CD14-positive monocyte (primary cell): Measurements from ENCODE around the gene RUFY1. TPM values are rescaled to one million over a fixed set of nuclear protein-coding genes. Genes with fewer than 3 reads are reported as not detected.
A peak's percentile ranks its signal among the peaks of the same experiment; 100 is the strongest.
"Not testable (repeated sequence)": the region's sequence is repeated elsewhere in the genome, so short reads cannot be mapped to it uniquely, and the experiment has no call there.

Experiments used
- DNase-seq, 3 donors: peaks; one replicate each; pipeline ENCODE4 v3.0.0-alpha.2; 2011 to 2022
- H2AFZ ChIP-seq: 2 replicates; pipeline ENCODE4 v1.6.0; 2012; ENCODE audit warnings: mild to moderate bottlenecking, low read depth, low read length, inconsistent platforms; ENCODE audit not compliant: insufficient read depth, poor library complexity, severe bottlenecking
- H3K27ac ChIP-seq, 2 donors: 1 replicate in 1 of 2; 2 replicates in 1 of 2; pipeline ENCODE4 v1.5.1; 2012 to 2013; ENCODE audit warnings: low read length in 2 of 2, control low read depth in 1 of 2, inconsistent platforms in 1 of 2, low read depth in 1 of 2, mild to moderate bottlenecking in 1 of 2
- H3K27me3 ChIP-seq, 2 donors: one replicate each; pipeline versions ENCODE4 v1.6.0 to v1.6.1; 2011 to 2013; ENCODE audit warnings: low read length in 2 of 2; ENCODE audit not compliant: control insufficient read depth in 2 of 2, insufficient read depth in 2 of 2
- H3K36me3 ChIP-seq, 2 donors: replicated peaks in 1 of 2; 1 replicate in 1 of 2; 2 replicates in 1 of 2; pipeline versions ENCODE4 v1.5.1 to v1.6.1; 2012 to 2013; ENCODE audit warnings: low read length in 2 of 2, control low read depth in 1 of 2, inconsistent platforms in 1 of 2, mild to moderate bottlenecking in 1 of 2; ENCODE audit not compliant: insufficient read depth in 2 of 2, control insufficient read depth in 1 of 2
- H3K4me1 ChIP-seq, 2 donors: 1 replicate in 1 of 2; 2 replicates in 1 of 2; pipeline versions ENCODE4 v1.5.1 to v1.6.1; 2012 to 2013; ENCODE audit warnings: low read length in 2 of 2, control low read depth in 1 of 2, inconsistent platforms in 1 of 2, mild to moderate bottlenecking in 1 of 2, moderate library complexity in 1 of 2; ENCODE audit not compliant: insufficient read depth in 2 of 2, control insufficient read depth in 1 of 2
- H3K4me2 ChIP-seq: replicated peaks from 2 replicates; pipeline ENCODE3; 2012; ENCODE audit warnings: low read length, moderate library complexity, mild to moderate bottlenecking; ENCODE audit not compliant: poor library complexity, severe bottlenecking; ENCODE audit errors: extremely low read depth
- H3K4me3 ChIP-seq, 3 experiments: fragments of 200-600 bp in 1 of 3; sonication (generic) in 1 of 3; replicated peaks in 1 of 3; 1 replicate in 2 of 3; 2 replicates in 1 of 3; pipeline ENCODE4 v1.5.1; 2011 to 2013; ENCODE audit warnings: low read length in 3 of 3, mild to moderate bottlenecking in 3 of 3, control low read depth in 2 of 3, low read depth in 2 of 3, inconsistent platforms in 1 of 3, moderate library complexity in 1 of 3
- H3K79me2 ChIP-seq: 2 replicates; pipeline ENCODE4 v1.6.0; 2012; ENCODE audit warnings: mild to moderate bottlenecking, control low read depth, inconsistent platforms, low read length, moderate library complexity; ENCODE audit not compliant: insufficient read depth
- H3K9ac ChIP-seq: 2 replicates; pipeline ENCODE4 v1.6.0; 2017; ENCODE audit warnings: low read length, mild to moderate bottlenecking; ENCODE audit not compliant: insufficient read depth, poor library complexity, severe bottlenecking
- H3K9me3 ChIP-seq, 2 donors: replicated peaks in 1 of 2; 1 replicate in 1 of 2; 2 replicates in 1 of 2; pipeline versions ENCODE4 v1.5.1 to v1.6.1; 2012 to 2013; ENCODE audit warnings: low read length in 2 of 2, control low read depth in 1 of 2; ENCODE audit not compliant: control insufficient read depth in 1 of 2, insufficient read depth in 1 of 2
- H4K20me1 ChIP-seq: 2 replicates; pipeline ENCODE4 v1.6.0; 2012; ENCODE audit warnings: mild to moderate bottlenecking, low read length, control low read depth, moderate library complexity; ENCODE audit not compliant: insufficient read depth
- H3K27ac Mint-ChIP-seq, 7 donors: one replicate each; pipeline ENCODE4 v1.8.0; 2020; ENCODE audit warnings: mild to moderate bottlenecking in 7 of 7, mixed read lengths in 7 of 7, moderate library complexity in 6 of 7, inconsistent platforms in 2 of 7
- H3K27me3 Mint-ChIP-seq, 3 donors: one replicate each; pipeline ENCODE4 v1.8.0; 2021 to 2022; ENCODE audit warnings: low read depth in 3 of 3, mild to moderate bottlenecking in 3 of 3, mixed read lengths in 3 of 3, moderate library complexity in 3 of 3, inconsistent platforms in 1 of 3
- H3K36me3 Mint-ChIP-seq, 2 donors: one replicate each; pipeline ENCODE4 v1.8.0; 2020; ENCODE audit warnings: mixed read lengths in 2 of 2, inconsistent platforms in 1 of 2, mild to moderate bottlenecking in 1 of 2
- H3K4me1 Mint-ChIP-seq: one replicate; pipeline ENCODE4 v1.8.0; 2020; ENCODE audit warnings: mild to moderate bottlenecking, mixed read lengths
- H3K4me3 Mint-ChIP-seq, 2 donors: one replicate each; pipeline ENCODE4 v1.8.0; 2020; ENCODE audit warnings: mild to moderate bottlenecking in 2 of 2, mixed read lengths in 2 of 2, moderate library complexity in 1 of 2
- H3K9me3 Mint-ChIP-seq, 7 donors: one replicate each; pipeline ENCODE4 v1.8.0; 2020 to 2022; ENCODE audit warnings: mixed read lengths in 7 of 7, mild to moderate bottlenecking in 6 of 7, moderate library complexity in 6 of 7, inconsistent platforms in 2 of 7
- CTCF ChIP-seq: fragments of 200-600 bp; IDR thresholded peaks from one replicate; pipeline ENCODE4 v1.8.0; 2022; ENCODE audit warnings: antibody characterized with exemption, mild to moderate bottlenecking
- WGBS: methylation state at CpG from one replicate; pipeline ENCODE4 v1.1.5; 2013; ENCODE audit warnings: missing lambda C conversion rate; ENCODE audit not compliant: insufficient coverage; 5-methylcytosine and 5-hydroxymethylcytosine counted together
- intact Hi-C, 2 donors: fragments of 100-400 bp; cut with micrococcal nuclease; formaldehyde crosslinking; loops; one replicate each; pipeline versions ENCODE4 v1.15.0 to v1.15.1; 2023
- polyA plus RNA-seq, 3 donors: library from polyadenylated mRNA; depleted of rRNA in 1 of 3; unstranded in 2 of 3; stranded (reverse) in 1 of 3; fragments of 300-500 nt in 2 of 3; fragments of >200 nt in 1 of 3; fragmentation: Illumina TruSeq in 2 of 3; gene quantifications; 1 replicate in 2 of 3; 2 replicates in 1 of 3; pipeline ENCODE4 v1.2.3, GENCODE V29; 2012 to 2021

Gene RUFY1
- polyA plus RNA-seq, 3 donors = 26.9 to 29.3 (median 28.8) TPM

- no peak overlapping the region for H3K27ac ChIP-seq
- Mint-ChIP-seq H3K27ac (no peak overlapping the region), H3K36me3 (no peaks in the 10 kb centered on the region), H3K4me1 (peaks cover 7% of the 10 kb centered on the region), H3K4me3 (no peak overlapping the region), H3K27me3 (peaks cover 0 to 5% (median 2%) of the 10 kb centered on the region in 3 donors), H3K9me3 (peaks cover 0 to 7% (median 3%) of the 10 kb centered on the region in 7 donors)
- no peak overlapping the region for H2AFZ ChIP-seq
- no peak overlapping the region for H3K9ac ChIP-seq
- no peak for TF ChIP-seq CTCF
- H3K79me2 ChIP-seq = no peaks in the 10 kb centered on the region
- intact Hi-C loops = loop anchor here in 1 of 2 donors (10.0 kb wide), 1 partner anchor 1561 kb away; no protein-coding TSS in a partner anchor
- H3K9me3 ChIP-seq = no peaks in the 10 kb centered on the region
- no peaks in the 10 kb centered on the region for H4K20me1 ChIP-seq
- WGBS = 100% methylated on average over 8 of the region's 9 CpGs
- no peak for DNase-seq
- peaks cover 2 to 7% of the 10 kb centered on the region in 2 donors for H3K4me1 ChIP-seq
- H3K27me3 ChIP-seq = no peaks in the 10 kb centered on the region
- H3K4me2 ChIP-seq = no peak overlapping the region
- no peaks in the 10 kb centered on the region for H3K36me3 ChIP-seq
- no peak overlapping the region for H3K4me3 ChIP-seq
Measured at GRCh38 chr5:179516221-179516620, 34.1 kb upstream of the RUFY1 start.

GRCh38 chr5:179517746-179518145 lies 32.6 kb upstream of the RUFY1 start:
- H3K27me3 Mint-ChIP-seq, H3K27ac ChIP-seq, H3K36me3 Mint-ChIP-seq, H3K9ac ChIP-seq, H3K36me3 ChIP-seq, H3K27ac Mint-ChIP-seq, DNase-seq, H3K4me2 ChIP-seq, H3K79me2 ChIP-seq, H3K27me3 ChIP-seq, H3K4me3 Mint-ChIP-seq, H3K9me3 Mint-ChIP-seq, H3K4me1 ChIP-seq, H2AFZ ChIP-seq, H3K9me3 ChIP-seq, H3K4me3 ChIP-seq, H4K20me1 ChIP-seq, H3K4me1 Mint-ChIP-seq: not testable (repeated sequence)
- intact Hi-C loops = loop anchor here in 1 of 2 donors (10.0 kb wide), 1 partner anchor 1563 kb away; no protein-coding TSS in a partner anchor
- WGBS = no CpG with 5 or more reads among the region's 7 CpGs

- not testable (repeated sequence) for H3K4me1 Mint-ChIP-seq, H4K20me1 ChIP-seq, H3K4me3 ChIP-seq, DNase-seq, H3K36me3 Mint-ChIP-seq, H3K27me3 Mint-ChIP-seq, H3K9me3 Mint-ChIP-seq, H2AFZ ChIP-seq, H3K36me3 ChIP-seq, H3K27me3 ChIP-seq, H3K79me2 ChIP-seq, H3K9ac ChIP-seq, H3K9me3 ChIP-seq, H3K4me3 Mint-ChIP-seq, H3K4me2 ChIP-seq, H3K4me1 ChIP-seq, H3K27ac ChIP-seq
- H3K27ac Mint-ChIP-seq = peak overlapping the region in 1 of 7 donors; percentile 30
- WGBS = no CpG with 5 or more reads among the region's 17 CpGs
- intact Hi-C loops = loop anchor here in 1 of 2 donors (10.0 kb wide), 1 partner anchor 1564 kb away; no protein-coding TSS in a partner anchor
Measured at GRCh38 chr5:179518369-179518768, 32.0 kb upstream of the RUFY1 start.

- H3K4me1 Mint-ChIP-seq, H3K9me3 ChIP-seq, DNase-seq, H3K27me3 ChIP-seq, H3K27ac ChIP-seq, H2AFZ ChIP-seq, H3K4me1 ChIP-seq, H3K9me3 Mint-ChIP-seq, H3K79me2 ChIP-seq, H3K27me3 Mint-ChIP-seq, H3K4me2 ChIP-seq, H4K20me1 ChIP-seq, H3K4me3 ChIP-seq, H3K36me3 Mint-ChIP-seq, H3K36me3 ChIP-seq, H3K4me3 Mint-ChIP-seq, H3K9ac ChIP-seq, H3K27ac Mint-ChIP-seq: not testable (repeated sequence)
- intact Hi-C loops = loop anchor here in 1 of 2 donors (10.0 kb wide), 1 partner anchor 1565 kb away; no protein-coding TSS in a partner anchor
- WGBS = 92% methylated on average over 9 of the region's 15 CpGs
Measured at GRCh38 chr5:179519416-179520070, 30.8 kb upstream of the RUFY1 start.
